WERI-Rb-1 (cell line): ENCODE measurements around the gene PANK1.

Experiments
- DNase-seq: peaks from one replicate; pipeline ENCODE4 v3.0.0-alpha.2; 2020
- H3K27ac ChIP-seq: fragments of 250-450 bp; sonication (Bioruptor Pico); 2 replicates; pipeline ENCODE4 v1.5.1; 2020; ENCODE audit warnings: mild to moderate bottlenecking, moderate library complexity
- H3K27me3 ChIP-seq: fragments of 250-450 bp; sonication (Bioruptor Pico); 2 replicates; pipeline ENCODE4 v1.5.1; 2021; ENCODE audit warnings: mild to moderate bottlenecking, low read depth, moderate library complexity; ENCODE audit not compliant: insufficient read depth, severe bottlenecking
- H3K36me3 ChIP-seq: fragments of 250-450 bp; sonication (Bioruptor Pico); 2 replicates; pipeline ENCODE4 v1.5.1; 2020; ENCODE audit warnings: mild to moderate bottlenecking, moderate library complexity
- H3K4me3 ChIP-seq: 2 replicates; pipeline ENCODE4 v1.5.1; 2011; ENCODE audit warnings: low read depth, mild to moderate bottlenecking, control low read depth, low read length
- H3K9me3 ChIP-seq: fragments of 250-450 bp; sonication (Bioruptor Pico); 2 replicates; pipeline ENCODE4 v1.5.1; 2021; ENCODE audit warnings: mild to moderate bottlenecking, moderate library complexity; ENCODE audit not compliant: severe bottlenecking
- CTCF ChIP-seq: IDR thresholded peaks from 2 replicates; pipeline ENCODE4 v1.5.1; 2011; ENCODE audit warnings: low read depth, mild to moderate bottlenecking, control low read depth, inconsistent platforms, low read length

The PANK1 gene

GRCh38 chr10:89683883-89684282 is 38.8 kb upstream of the PANK1 start:
- Histone ChIP-seq H3K36me3 (no peaks in the 10 kb centered on the region), H3K9me3 (no peaks in the 10 kb centered on the region), H3K4me3 (no peak overlapping the region), H3K27me3 (no peaks in the 10 kb centered on the region), H3K27ac (no peak overlapping the region)
- no peak for DNase-seq
- TF ChIP-seq CTCF: no peak

GRCh38 chr10:89679986-89680385 is 34.9 kb upstream of the PANK1 start:
- no peak for DNase-seq
- Histone ChIP-seq H3K36me3 (no peaks in the 10 kb centered on the region), H3K27me3 (no peaks in the 10 kb centered on the region), H3K4me3 (no peak overlapping the region), H3K27ac (no peak overlapping the region), H3K9me3 (no peaks in the 10 kb centered on the region)
- no peak for TF ChIP-seq CTCF

GRCh38 chr10:89677341-89677740 is 32.3 kb upstream of the PANK1 start:
- H3K27ac ChIP-seq: no peak overlapping the region

GRCh38 chr10:89670926-89671325 is 25.9 kb upstream of the PANK1 start:
- Histone ChIP-seq H3K27me3 (no peaks in the 10 kb centered on the region), H3K4me3 (no peak overlapping the region), H3K27ac (no peak overlapping the region), H3K36me3 (no peaks in the 10 kb centered on the region), H3K9me3 (no peaks in the 10 kb centered on the region)
- TF ChIP-seq CTCF: no peak
- no peak for DNase-seq

More at GRCh38 chr10:89677341-89677740, 32.3 kb upstream of the PANK1 start:
- no peak for DNase-seq
- TF ChIP-seq CTCF: no peak
- H3K36me3 ChIP-seq: no peaks in the 10 kb centered on the region
- H3K4me3 ChIP-seq: no peak overlapping the region
- no peaks in the 10 kb centered on the region for H3K27me3 ChIP-seq
- H3K9me3 ChIP-seq: no peaks in the 10 kb centered on the region

DNA sequence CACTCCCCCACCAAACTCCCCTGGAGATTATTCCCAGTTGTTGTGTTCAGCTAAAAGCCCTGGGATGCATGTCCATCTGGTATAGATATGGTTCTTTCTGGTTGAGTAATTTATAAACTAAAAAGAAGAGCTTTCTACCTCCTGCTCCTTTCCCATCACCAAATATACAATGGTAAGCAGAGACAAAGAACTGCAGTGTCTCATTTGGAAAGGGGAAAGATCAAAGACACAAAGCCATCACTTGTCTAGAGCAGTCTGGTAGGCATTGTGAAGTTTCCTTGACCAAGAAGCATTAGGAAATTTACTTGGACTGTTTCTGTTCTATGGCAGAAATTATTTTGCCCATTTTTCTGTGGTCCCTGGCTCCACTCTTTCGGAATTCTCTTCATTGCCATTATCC is 24.9 kb upstream of the PANK1 start:
- H3K4me3 ChIP-seq: no peak overlapping the region
- no peaks in the 10 kb centered on the region for H3K36me3 ChIP-seq
- TF ChIP-seq CTCF: no peak
- DNase-seq: no peak
- H3K9me3 ChIP-seq: no peaks in the 10 kb centered on the region
- H3K27ac ChIP-seq: no peak overlapping the region
- no peaks in the 10 kb centered on the region for H3K27me3 ChIP-seq

GRCh38 chr10:89668386-89669071 is 23.5 kb upstream of the PANK1 start:
- H3K9me3 ChIP-seq: no peaks in the 10 kb centered on the region
- H3K36me3 ChIP-seq: no peaks in the 10 kb centered on the region
- no peak overlapping the region for H3K4me3 ChIP-seq
- no peak for DNase-seq
- no peak for TF ChIP-seq CTCF
- no peaks in the 10 kb centered on the region for H3K27me3 ChIP-seq
- no peak overlapping the region for H3K27ac ChIP-seq
